GM23338 (cell line): Measurements from ENCODE around the gene RS1. TPM values are rescaled to one million over a fixed set of nuclear protein-coding genes. Genes with fewer than 3 reads are reported as not detected.

Experiments
- ATAC-seq: fragments of 200-7000 bp; cut with Tn5 transposase; 3 replicates; pipeline ENCODE4 v1.9.1; 2020
- DNase-seq: peaks from one replicate; pipeline ENCODE4 v3.0.0-alpha.2; 2015; ENCODE audit warnings: low spot score
- H2AFZ ChIP-seq: fragments of 200-600 bp; sonication (generic); 2 replicates; pipeline ENCODE4 v1.8.0; 2016; ENCODE audit warnings: antibody characterized with exemption, mild to moderate bottlenecking, moderate library complexity
- H3F3A ChIP-seq: fragments of 200-600 bp; sonication (generic); replicated peaks from 2 replicates; pipeline ENCODE4 v1.8.0; 2017; ENCODE audit warnings: antibody characterized with exemption, mixed run types, low read depth
- H3K27ac ChIP-seq: fragments of 200-600 bp; sonication (generic); 2 replicates; pipeline ENCODE4 v1.6.1; 2016; ENCODE audit warnings: low read depth
- H3K27me3 ChIP-seq: fragments of 200-600 bp; sonication (generic); 2 replicates; pipeline ENCODE4 v1.8.0; 2016; ENCODE audit warnings: mild to moderate bottlenecking, mixed run types, moderate library complexity; ENCODE audit not compliant: insufficient read depth
- H3K36me3 ChIP-seq: fragments of 200-600 bp; sonication (generic); 2 replicates; pipeline ENCODE4 v1.8.0; 2016; ENCODE audit warnings: mild to moderate bottlenecking; ENCODE audit not compliant: insufficient read depth
- H3K4me1 ChIP-seq: fragments of 200-600 bp; sonication (generic); 2 replicates; pipeline ENCODE4 v1.8.0; 2016; ENCODE audit warnings: mild to moderate bottlenecking, moderate library complexity; ENCODE audit not compliant: insufficient read depth
- H3K4me2 ChIP-seq: fragments of 200-600 bp; sonication (generic); 2 replicates; pipeline ENCODE4 v1.7.1; 2017; ENCODE audit warnings: mixed run types
- H3K4me3 ChIP-seq: fragments of 200-600 bp; sonication (generic); 2 replicates; pipeline ENCODE4 v1.6.1; 2016; ENCODE audit warnings: mixed run types
- H3K79me2 ChIP-seq: fragments of 200-600 bp; sonication (generic); replicated peaks from 2 replicates; pipeline ENCODE4 v1.8.0; 2017; ENCODE audit warnings: mild to moderate bottlenecking; ENCODE audit not compliant: insufficient read depth
- H3K9me2 ChIP-seq: fragments of 200-600 bp; sonication (generic); 2 replicates; pipeline ENCODE4 v1.8.0; 2017; ENCODE audit not compliant: insufficient read depth
- H4K20me1 ChIP-seq: fragments of 200-600 bp; sonication (generic); replicated peaks from 2 replicates; pipeline ENCODE4 v1.8.0; 2017; ENCODE audit warnings: mild to moderate bottlenecking; ENCODE audit not compliant: insufficient read depth
- H3K27ac Mint-ChIP-seq: 2 replicates; pipeline ENCODE4 v1.8.0; 2020; ENCODE audit warnings: inconsistent platforms, mild to moderate bottlenecking, moderate library complexity, mixed read lengths
- H3K27me3 Mint-ChIP-seq: 3 replicates; pipeline ENCODE4 v1.8.0; 2022; ENCODE audit warnings: low read depth, mild to moderate bottlenecking, moderate library complexity, mixed read lengths, inconsistent platforms; ENCODE audit not compliant: insufficient read depth, poor library complexity
- H3K36me3 Mint-ChIP-seq: 3 replicates; pipeline ENCODE4 v1.8.0; 2021; ENCODE audit warnings: low read depth, mild to moderate bottlenecking, inconsistent platforms, moderate library complexity, mixed read lengths
- H3K4me1 Mint-ChIP-seq: 3 replicates; pipeline ENCODE4 v1.8.0; 2020; ENCODE audit warnings: mild to moderate bottlenecking, inconsistent platforms, mixed read lengths
- H3K4me3 Mint-ChIP-seq: 3 replicates; pipeline ENCODE4 v1.8.0; 2021; ENCODE audit warnings: moderate library complexity, mild to moderate bottlenecking, inconsistent platforms, mixed read lengths
- H3K9me3 Mint-ChIP-seq: 3 replicates; pipeline ENCODE4 v1.8.0; 2020; ENCODE audit warnings: moderate library complexity, mild to moderate bottlenecking, inconsistent platforms, mixed read lengths
- EZH2phosphoT487 ChIP-seq: fragments of 200-600 bp; sonication (generic); IDR thresholded peaks from one replicate; pipeline ENCODE4 v1.8.1; 2018; ENCODE audit warnings: antibody characterized with exemption; ENCODE audit not compliant: unreplicated experiment
- POLR2AphosphoS5 ChIP-seq: IDR thresholded peaks from 2 replicates; pipeline ENCODE4 v1.6.1; 2016; ENCODE audit warnings: antibody characterized with exemption, low read depth
- ZNF331 ChIP-seq: fragments of 250-450 bp; sonication (Bioruptor Pico); IDR thresholded peaks from 2 replicates; pipeline ENCODE4 v1.5.0; 2020; ENCODE audit warnings: low read depth, mild to moderate bottlenecking, moderate library complexity
- polyA plus RNA-seq: library from polyadenylated mRNA; unstranded; fragments of >200 nt; fragmentation: Nextera tagmentation; extraction: Ambion mirVana; gene quantifications from 2 replicates; pipeline ENCODE4 v1.2.1, GENCODE V29; 2016
- total RNA-seq: library from RNA; depleted of rRNA; stranded (reverse); fragments of >200 nt; shearing (Covaris generic); gene quantifications from 2 replicates; pipeline ENCODE4 v1.2.3, GENCODE V29; 2014
- TF ChIP-seq, protein P1 (sequence below): IDR thresholded peaks from 2 replicates; pipeline ENCODE4 v1.6.1; 2016; ENCODE audit warnings: antibody characterized with exemption
- TF ChIP-seq, protein P2 (sequence below): IDR thresholded peaks from one replicate; pipeline ENCODE4 v1.6.1; 2018; ENCODE audit warnings: antibody characterized with exemption; ENCODE audit not compliant: unreplicated experiment

Gene RS1
- total and polyA plus RNA-seq, 2 experiments from 2014 or later = not detected

- no peaks in the 10 kb centered on the region for H3K9me2 ChIP-seq
- H3K4me3 ChIP-seq = no peak overlapping the region
- no peaks in the 10 kb centered on the region for H3K36me3 Mint-ChIP-seq
- H3K9me3 Mint-ChIP-seq = no peaks in the 10 kb centered on the region
- H3K4me1 Mint-ChIP-seq = peaks cover 6% of the 10 kb centered on the region
- H3K27me3 Mint-ChIP-seq = peaks cover 3% of the 10 kb centered on the region
- no peak overlapping the region for H3K4me2 ChIP-seq
- H3K27ac Mint-ChIP-seq = no peak overlapping the region
- ATAC-seq (no peak), DNase-seq (no peak)
- H3F3A ChIP-seq = no peaks in the 10 kb centered on the region
- TF ChIP-seq POLR2AphosphoS5 = no peak
- no peaks in the 10 kb centered on the region for H3K36me3 ChIP-seq
- no peaks in the 10 kb centered on the region for H4K20me1 ChIP-seq
- no peaks in the 10 kb centered on the region for H3K79me2 ChIP-seq
- H2AFZ ChIP-seq = no peak overlapping the region
- H3K4me1 ChIP-seq = no peaks in the 10 kb centered on the region
- H3K27me3 ChIP-seq = no peaks in the 10 kb centered on the region
- H3K4me3 Mint-ChIP-seq = no peak overlapping the region
- no peak overlapping the region for H3K27ac ChIP-seq
These were observed 47.9 kb upstream of the RS1 start for GRCh38 chrX:18719852-18720251.

GRCh38 chrX:18714910-18715309, 43.0 kb upstream of the RS1 start:
- ATAC-seq = no peak
- H3K36me3 Mint-ChIP-seq = no peaks in the 10 kb centered on the region

More at GRCh38 chrX:18714910-18715309, 43.0 kb upstream of the RS1 start:
- Mint-ChIP-seq H3K27me3 (peaks cover 2% of the 10 kb centered on the region), H3K27ac (no peak overlapping the region), H3K4me1 (no peaks in the 10 kb centered on the region), H3K9me3 (no peaks in the 10 kb centered on the region; the same call in 2 of the 3 replicates), H3K4me3 (no peak overlapping the region)
- Histone ChIP-seq H3K4me2 (no peak overlapping the region), H3K36me3 (no peaks in the 10 kb centered on the region), H3K4me3 (no peak overlapping the region), H3K27ac (no peak overlapping the region), H4K20me1 (no peaks in the 10 kb centered on the region), H2AFZ (no peak overlapping the region), H3K27me3 (no peaks in the 10 kb centered on the region), H3K79me2 (no peaks in the 10 kb centered on the region), H3F3A (no peaks in the 10 kb centered on the region), H3K4me1 (no peaks in the 10 kb centered on the region), H3K9me2 (no peaks in the 10 kb centered on the region)
- TF ChIP-seq POLR2AphosphoS5 (no peak), ZNF331 (CRISPR knock-in tag) (no peak), EZH2phosphoT487 (no peak)
- TF ChIP-seq, protein P1, sequence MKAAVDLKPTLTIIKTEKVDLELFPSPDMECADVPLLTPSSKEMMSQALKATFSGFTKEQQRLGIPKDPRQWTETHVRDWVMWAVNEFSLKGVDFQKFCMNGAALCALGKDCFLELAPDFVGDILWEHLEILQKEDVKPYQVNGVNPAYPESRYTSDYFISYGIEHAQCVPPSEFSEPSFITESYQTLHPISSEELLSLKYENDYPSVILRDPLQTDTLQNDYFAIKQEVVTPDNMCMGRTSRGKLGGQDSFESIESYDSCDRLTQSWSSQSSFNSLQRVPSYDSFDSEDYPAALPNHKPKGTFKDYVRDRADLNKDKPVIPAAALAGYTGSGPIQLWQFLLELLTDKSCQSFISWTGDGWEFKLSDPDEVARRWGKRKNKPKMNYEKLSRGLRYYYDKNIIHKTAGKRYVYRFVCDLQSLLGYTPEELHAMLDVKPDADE = no peak
- TF ChIP-seq, protein P2, sequence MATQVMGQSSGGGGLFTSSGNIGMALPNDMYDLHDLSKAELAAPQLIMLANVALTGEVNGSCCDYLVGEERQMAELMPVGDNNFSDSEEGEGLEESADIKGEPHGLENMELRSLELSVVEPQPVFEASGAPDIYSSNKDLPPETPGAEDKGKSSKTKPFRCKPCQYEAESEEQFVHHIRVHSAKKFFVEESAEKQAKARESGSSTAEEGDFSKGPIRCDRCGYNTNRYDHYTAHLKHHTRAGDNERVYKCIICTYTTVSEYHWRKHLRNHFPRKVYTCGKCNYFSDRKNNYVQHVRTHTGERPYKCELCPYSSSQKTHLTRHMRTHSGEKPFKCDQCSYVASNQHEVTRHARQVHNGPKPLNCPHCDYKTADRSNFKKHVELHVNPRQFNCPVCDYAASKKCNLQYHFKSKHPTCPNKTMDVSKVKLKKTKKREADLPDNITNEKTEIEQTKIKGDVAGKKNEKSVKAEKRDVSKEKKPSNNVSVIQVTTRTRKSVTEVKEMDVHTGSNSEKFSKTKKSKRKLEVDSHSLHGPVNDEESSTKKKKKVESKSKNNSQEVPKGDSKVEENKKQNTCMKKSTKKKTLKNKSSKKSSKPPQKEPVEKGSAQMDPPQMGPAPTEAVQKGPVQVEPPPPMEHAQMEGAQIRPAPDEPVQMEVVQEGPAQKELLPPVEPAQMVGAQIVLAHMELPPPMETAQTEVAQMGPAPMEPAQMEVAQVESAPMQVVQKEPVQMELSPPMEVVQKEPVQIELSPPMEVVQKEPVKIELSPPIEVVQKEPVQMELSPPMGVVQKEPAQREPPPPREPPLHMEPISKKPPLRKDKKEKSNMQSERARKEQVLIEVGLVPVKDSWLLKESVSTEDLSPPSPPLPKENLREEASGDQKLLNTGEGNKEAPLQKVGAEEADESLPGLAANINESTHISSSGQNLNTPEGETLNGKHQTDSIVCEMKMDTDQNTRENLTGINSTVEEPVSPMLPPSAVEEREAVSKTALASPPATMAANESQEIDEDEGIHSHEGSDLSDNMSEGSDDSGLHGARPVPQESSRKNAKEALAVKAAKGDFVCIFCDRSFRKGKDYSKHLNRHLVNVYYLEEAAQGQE = no peak
- no peak for DNase-seq
